ENCODE results near the gene RAB42.

- TF ChIP-seq POLR2A (IDR thresholded peaks at IDR 0.05; ENCODE audit: low read depth, low read length) (no peak), POLR2AphosphoS5 (IDR thresholded peaks at IDR 0.05; ENCODE audit: low read depth, low read length) (no peak; the same call in none of the 2 replicates), TAF1 (IDR thresholded peaks at IDR 0.05; ENCODE audit: low read depth, low read length) (no peak), SPI1 (IDR thresholded peaks at IDR 0.05; ENCODE audit: low read depth, low read length) (no peak), POU2F2 (IDR thresholded peaks at IDR 0.05; ENCODE audit: low read depth, low read length) (no peak; the same call in 1 of the 2 replicates)
Observed at GRCh38 chr1:28580722-28581530, 11.1 kb upstream of the RAB42 start.

Measured in GM12891 (cell line).